ENCODE results near the gene SHTN1.

- TF ChIP-seq CTCF (optimal IDR thresholded peaks at IDR 0.05 in 1 of 3, IDR thresholded peaks at IDR 0.05 in 1 of 3, conservative IDR thresholded peaks at IDR 0.05 in 1 of 3; ENCODE audit: extremely low read depth in 1 of 3, insufficient read depth in 2 of 3, low read length in 3 of 3) (no peak), EZH2 (IDR thresholded peaks at IDR 0.05; ENCODE audit: low read length) (no peak)
Measured at GRCh38 chr10:116994113-116994890, 10.7 kb downstream of the SHTN1 start.

Data from keratinocyte (primary cell).